Heart right ventricle (tissue), 16 donors: ENCODE measurements around the gene ADPRS. TPM values are rescaled to one million over a fixed set of nuclear protein-coding genes. Genes with fewer than 3 reads are reported as not detected.
A peak's percentile ranks its signal among the peaks of the same experiment; 100 is the strongest.

Experiments
- ATAC-seq, 8 donors: fragments of 200-7000 bp; cut with Tn5 transposase; one replicate each; pipeline ENCODE4 v1.9.1; 2020; ENCODE audit warnings: mild to moderate bottlenecking in 8 of 8, moderate library complexity in 8 of 8, moderate number of reproducible peaks in 1 of 8
- DNase-seq, 2 donors: peaks; one replicate each; pipeline ENCODE4 v3.0.0-alpha.2; 2020
- H3K27ac ChIP-seq, 10 donors: fragments of 200-600 bp; sonication (generic) in 2 of 10; one replicate each; pipeline versions ENCODE4 v1.5.0 to v1.8.0; 2020 to 2022; ENCODE audit warnings: mild to moderate bottlenecking in 3 of 10
- H3K27me3 ChIP-seq, 7 donors: fragments of 200-600 bp; one replicate each; pipeline ENCODE4 v1.8.0; 2021 to 2022; ENCODE audit warnings: mild to moderate bottlenecking in 2 of 7
- H3K36me3 ChIP-seq, 9 donors: fragments of 200-600 bp; sonication (generic) in 1 of 9; one replicate each; pipeline versions ENCODE4 v1.5.0 to v1.8.0; 2020 to 2022; ENCODE audit warnings: mild to moderate bottlenecking in 2 of 9
- H3K4me1 ChIP-seq, 9 donors: fragments of 200-600 bp; sonication (generic) in 1 of 9; one replicate each; pipeline versions ENCODE4 v1.5.0 to v1.8.0; 2020 to 2022; ENCODE audit warnings: mild to moderate bottlenecking in 4 of 9
- H3K4me3 ChIP-seq, 10 donors: fragments of 200-600 bp; sonication (generic) in 2 of 10; one replicate each; pipeline versions ENCODE4 v1.5.0 to v1.8.0; 2020 to 2022; ENCODE audit warnings: mild to moderate bottlenecking in 7 of 10, moderate library complexity in 2 of 10
- H3K9me3 ChIP-seq, 11 donors: fragments of 200-600 bp in 10 of 11; sonication (generic) in 2 of 11; one replicate each; pipeline versions ENCODE4 v1.5.0 to v1.8.0; 2013 to 2022; ENCODE audit warnings: mild to moderate bottlenecking in 2 of 11, control low read depth in 1 of 11, moderate library complexity in 1 of 11
- WGBS, 2 donors: extraction: QIAGEN DNeasy Blood & Tissue Kit; methylation state at CpG; one replicate each; pipeline ENCODE4 v1.1.7; 2013; ENCODE audit warnings: inconsistent platforms in 1 of 2; 5-methylcytosine and 5-hydroxymethylcytosine counted together
- intact Hi-C, 10 donors: fragments of 100-400 bp; cut with DNase I; formaldehyde crosslinking; loops; one replicate each; pipeline versions ENCODE4 v1.11.1 to v1.14.2; 2022
- polyA plus RNA-seq, 2 donors: library from polyadenylated mRNA; stranded (reverse); fragments of 200-250 nt; gene quantifications; one replicate each; pipeline ENCODE4 v1.2.3, GENCODE V29; 2013
- total RNA-seq, 10 donors: library from RNA; stranded (reverse); fragmentation: NEBNext Ultra II Directional in 3 of 10; extraction: Animal tissue kit (Norgen Biotek cat#: 25700) in 3 of 10; gene quantifications; one replicate each; pipeline versions ENCODE4 v1.2.1 to v1.2.4, GENCODE V29; 2021 to 2023
- TF ChIP-seq, protein P1 (sequence below), 9 donors: fragments of 200-600 bp; sonication (generic) in 2 of 9; IDR thresholded peaks; one replicate each; pipeline versions ENCODE4 v1.5.0 to v1.8.0; 2021 to 2022; ENCODE audit warnings: antibody characterized with exemption in 9 of 9, mild to moderate bottlenecking in 5 of 9, moderate library complexity in 1 of 9
- donor health status: Arrhythmogenic right ventricular cardiomyopathy.
- donor health status: ischemic (EF 13 %, LVEDD 7.1; RV severe dilation, severe dysfunction).
- donor health status: healthy with polysubstance abuse.
- donor health status: DM: no; HTN: yes; CAD: no.
- donor health status: DM: no; HTN: no; CAD: no.
- donor health status: ischemic (EF 25% LVEDD 6.9; RV normal size, moderate dysfunction).
- donor health status: ischemic (EF 25% LVEDD 5.7; RV mildly dilated, moderate dysfunction).
- donor health status: healthy.
- donor health status: DM: yes; HTN: yes; CAD: no.
- donor health status: Ischemic cardiomyopathy.
- donor health status: ischemic (EF 35%, LVEDD 5.7; RV mildly dilated, moderate dysfunction).
- donor health status: nonischemic (EF 11% LVEDD 7.7; RV severe dilation, severe dysfunction).
- donor health status: DM: yes; HTN: yes; CAD: no.
- donor health status: PGD.
- donor health status: ischemic (EF 29% LVEDD 5.4; RV normal size, mild dysfunction).
- donor health status: nonischemic (EF 23%, LVEDD 6.1; RV moderate dilation, normal function).

The ADPRS gene
- total and polyA plus RNA-seq, 12 donors: 11.0 to 24.3 (median 15.6) TPM

DNA sequence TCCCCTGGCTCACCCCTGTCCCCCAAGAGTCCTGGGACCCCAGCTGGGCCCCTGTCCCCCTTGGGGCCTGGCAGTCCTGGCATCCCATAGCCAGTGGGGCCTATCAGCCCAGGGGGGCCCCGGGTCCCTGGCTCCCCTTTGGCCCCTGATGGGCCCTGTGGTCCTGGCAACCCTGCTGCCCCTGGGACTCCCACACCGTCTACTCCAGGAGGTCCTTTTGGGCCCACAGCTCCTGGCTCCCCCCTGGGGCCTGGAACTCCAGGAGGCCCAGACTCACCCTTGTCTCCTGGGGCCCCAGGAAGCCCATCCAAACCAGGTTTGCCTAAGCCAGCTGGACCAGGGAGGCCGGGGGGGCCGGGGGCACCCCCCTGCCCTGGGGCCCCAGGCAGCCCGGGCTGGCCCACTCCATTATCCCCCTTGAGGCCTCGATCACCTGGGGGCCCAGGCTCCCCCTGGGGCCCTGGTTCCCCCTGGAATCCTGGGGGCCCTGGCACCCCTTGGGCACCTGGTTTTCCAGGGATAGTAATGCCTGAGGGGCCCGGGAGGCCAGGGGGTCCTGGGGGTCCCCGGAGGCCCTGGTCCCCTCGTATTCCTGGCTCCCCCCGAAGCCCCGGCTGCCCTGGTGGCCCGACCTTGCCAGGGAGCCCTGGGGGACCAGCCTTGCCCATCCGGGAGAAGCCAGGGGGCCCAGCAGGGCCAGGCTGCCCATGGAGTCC is 10.1 kb downstream of the ADPRS start:
- ATAC-seq: peak in 1 of 8 donors; percentile 15
- no peak for DNase-seq
- peaks cover 0 to 39% (median 29%) of the 10 kb centered on the region in 9 donors for H3K4me1 ChIP-seq
- WGBS, 2 donors: 85 to 92% methylated on average over 12 to 13 of the region's 13 CpGs
- no peak overlapping the region for H3K27ac ChIP-seq
- no peak overlapping the region for H3K4me3 ChIP-seq
- intact Hi-C loops: loop anchor here in 9 of 10 donors (1.0 to 10.0 kb wide), 13 partner anchors 33 to 326 kb away; no protein-coding TSS in a partner anchor
- TF ChIP-seq, protein P1, sequence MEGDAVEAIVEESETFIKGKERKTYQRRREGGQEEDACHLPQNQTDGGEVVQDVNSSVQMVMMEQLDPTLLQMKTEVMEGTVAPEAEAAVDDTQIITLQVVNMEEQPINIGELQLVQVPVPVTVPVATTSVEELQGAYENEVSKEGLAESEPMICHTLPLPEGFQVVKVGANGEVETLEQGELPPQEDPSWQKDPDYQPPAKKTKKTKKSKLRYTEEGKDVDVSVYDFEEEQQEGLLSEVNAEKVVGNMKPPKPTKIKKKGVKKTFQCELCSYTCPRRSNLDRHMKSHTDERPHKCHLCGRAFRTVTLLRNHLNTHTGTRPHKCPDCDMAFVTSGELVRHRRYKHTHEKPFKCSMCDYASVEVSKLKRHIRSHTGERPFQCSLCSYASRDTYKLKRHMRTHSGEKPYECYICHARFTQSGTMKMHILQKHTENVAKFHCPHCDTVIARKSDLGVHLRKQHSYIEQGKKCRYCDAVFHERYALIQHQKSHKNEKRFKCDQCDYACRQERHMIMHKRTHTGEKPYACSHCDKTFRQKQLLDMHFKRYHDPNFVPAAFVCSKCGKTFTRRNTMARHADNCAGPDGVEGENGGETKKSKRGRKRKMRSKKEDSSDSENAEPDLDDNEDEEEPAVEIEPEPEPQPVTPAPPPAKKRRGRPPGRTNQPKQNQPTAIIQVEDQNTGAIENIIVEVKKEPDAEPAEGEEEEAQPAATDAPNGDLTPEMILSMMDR (IDR thresholded peaks at IDR 0.05): no peak
- no peaks in the 10 kb centered on the region for H3K27me3 ChIP-seq
- peaks cover 0 to 32% (median 11%) of the 10 kb centered on the region in 9 donors for H3K36me3 ChIP-seq
- H3K9me3 ChIP-seq: no peaks in the 10 kb centered on the region

DNA sequence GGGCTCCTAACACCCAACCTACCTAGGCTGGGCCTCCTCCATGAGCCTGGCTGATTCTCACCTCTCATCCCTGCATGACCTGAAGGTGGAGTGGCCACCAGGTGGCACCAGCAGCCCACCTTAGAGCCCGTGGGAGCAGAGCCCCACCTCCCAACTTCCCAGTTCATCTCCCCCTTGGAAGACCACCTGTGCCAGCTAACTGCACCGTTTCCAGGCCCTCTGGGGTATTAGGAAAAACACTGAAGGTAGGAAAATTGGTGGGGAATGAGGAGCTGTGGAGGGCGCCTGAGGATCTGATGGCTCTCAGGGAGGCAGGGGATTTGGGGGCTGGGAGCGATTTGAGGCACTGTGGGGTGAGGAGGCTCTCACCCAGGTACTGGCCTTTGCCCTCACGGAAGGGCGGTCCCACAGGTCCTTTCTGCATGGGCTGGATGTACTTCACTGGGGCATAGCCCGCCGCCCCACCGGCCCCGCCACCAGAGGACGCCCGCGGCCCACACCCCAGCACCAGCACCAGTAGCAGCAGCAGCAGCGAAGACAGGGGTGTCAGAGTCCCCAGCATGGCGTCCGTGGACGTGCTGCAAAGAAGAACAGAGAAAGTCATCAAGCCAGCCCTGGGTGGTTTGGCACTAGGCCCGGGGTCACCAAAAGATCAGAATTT is 11.1 kb downstream of the ADPRS start:
- H3K27ac ChIP-seq: no peak overlapping the region
- H3K4me1 ChIP-seq: peaks cover 0 to 29% (median 19%) of the 10 kb centered on the region in 9 donors
- H3K36me3 ChIP-seq: peaks cover 0 to 22% (median 5%) of the 10 kb centered on the region in 9 donors
- ATAC-seq (peak; percentile 81 to 91 (median 86)), DNase-seq (peak; percentile 75 to 83)
- peak overlapping the region in 4 of 10 donors; percentile 5 to 28 (median 11) for H3K4me3 ChIP-seq
- no peaks in the 10 kb centered on the region for H3K27me3 ChIP-seq
- no peaks in the 10 kb centered on the region for H3K9me3 ChIP-seq
- WGBS, 2 donors: 27 to 29% methylated on average over 18 of the region's 18 CpGs
- intact Hi-C loops: loop anchor here in 9 of 10 donors (1.0 to 10.0 kb wide), 16 partner anchors 32 to 325 kb away; no protein-coding TSS in a partner anchor
- TF ChIP-seq, protein P1 (IDR thresholded peaks at IDR 0.05): peak; percentile 68 to 89 (median 80)

DNA sequence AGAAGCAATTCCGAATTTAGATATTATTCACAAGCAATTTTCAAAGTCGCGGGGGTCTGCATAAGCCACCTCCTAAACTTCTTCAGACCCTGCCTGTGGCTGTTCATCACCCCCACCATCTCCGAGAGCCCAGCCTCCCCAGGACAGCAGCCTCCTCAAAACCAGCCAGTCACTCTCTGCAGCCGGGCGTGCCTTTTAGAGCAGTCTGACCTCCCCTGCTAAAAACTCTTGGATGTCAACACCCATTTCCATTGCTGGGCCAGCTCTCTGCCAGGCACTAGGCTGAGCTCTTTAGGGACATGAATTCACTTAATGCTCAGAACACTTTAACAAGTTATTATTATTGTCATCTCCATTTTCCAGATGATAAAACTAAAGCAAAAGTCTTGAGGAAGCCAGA is 11.7 kb downstream of the ADPRS start:
- no peak overlapping the region for H3K27ac ChIP-seq
- H3K4me1 ChIP-seq: peaks cover 0 to 26% (median 15%) of the 10 kb centered on the region in 9 donors
- no peaks in the 10 kb centered on the region for H3K9me3 ChIP-seq
- no peaks in the 10 kb centered on the region for H3K27me3 ChIP-seq
- 65 to 72% methylated on average over 6 of the region's 6 CpGs for WGBS, 2 donors
- DNase-seq (no peak), ATAC-seq (no peak)
- TF ChIP-seq, protein P1 (IDR thresholded peaks at IDR 0.05): no peak
- no peak overlapping the region for H3K4me3 ChIP-seq
- intact Hi-C loops: loop anchor here in 8 of 10 donors (2.0 to 10.0 kb wide), 8 partner anchors 34 to 324 kb away; no protein-coding TSS in a partner anchor
- H3K36me3 ChIP-seq: peaks cover 0 to 17% (median 0%) of the 10 kb centered on the region in 9 donors

DNA sequence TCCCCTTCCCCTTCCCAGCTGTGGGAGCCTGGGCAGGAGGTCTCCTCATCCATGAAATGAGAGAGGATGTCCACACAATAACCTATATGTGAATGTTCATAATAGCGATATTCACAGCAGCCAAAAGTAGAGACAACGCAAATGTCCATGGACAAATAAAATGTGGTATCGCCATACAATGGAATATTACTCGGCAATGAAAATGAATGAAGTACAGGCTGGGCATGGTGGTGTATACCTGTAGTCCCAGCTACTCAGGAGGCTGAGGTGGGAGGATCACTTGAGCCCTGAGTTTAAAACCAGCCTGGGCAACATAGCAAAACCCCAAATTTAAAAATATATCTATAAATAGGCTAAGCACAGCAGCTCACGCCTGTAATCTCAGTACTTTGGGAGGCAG is 12.9 kb downstream of the ADPRS start:
- Histone ChIP-seq H3K4me3 (no peak overlapping the region), H3K36me3 (peaks cover 0 to 5% (median 0%) of the 10 kb centered on the region in 9 donors), H3K9me3 (no peaks in the 10 kb centered on the region), H3K4me1 (peaks cover 0 to 15% (median 5%) of the 10 kb centered on the region in 9 donors), H3K27ac (no peak overlapping the region), H3K27me3 (no peaks in the 10 kb centered on the region)
- ATAC-seq: no peak
- DNase-seq: no peak
- TF ChIP-seq, protein P1 (IDR thresholded peaks at IDR 0.05): no peak
- intact Hi-C loops: loop anchor here in 8 of 10 donors (2.0 to 10.0 kb wide), 8 partner anchors 33 to 323 kb away; no protein-coding TSS in a partner anchor
- WGBS, 2 donors: 96 to 97% methylated on average over 5 of the region's 5 CpGs
